Nephron progenitor cell (in vitro differentiated cells): Measurements from ENCODE around the gene C12orf43.
A peak's percentile ranks its signal among the peaks of the same experiment; 100 is the strongest.

Experiments used
- DNase-seq: peaks from one replicate; pipeline ENCODE4 v3.0.0; 2021
- H3K27ac Mint-ChIP-seq: 2 replicates; pipeline ENCODE4 v1.8.0; 2021; ENCODE audit warnings: mild to moderate bottlenecking, moderate library complexity, mixed read lengths
- H3K27me3 Mint-ChIP-seq: 2 replicates; pipeline ENCODE4 v1.8.0; 2021; ENCODE audit warnings: mild to moderate bottlenecking, low read depth, mixed read lengths; ENCODE audit not compliant: poor library complexity
- H3K36me3 Mint-ChIP-seq: 2 replicates; pipeline ENCODE4 v1.8.0; 2021; ENCODE audit warnings: low read depth, mixed read lengths
- H3K4me1 Mint-ChIP-seq: 2 replicates; pipeline ENCODE4 v1.8.0; 2021; ENCODE audit warnings: mixed read lengths
- H3K4me3 Mint-ChIP-seq: 2 replicates; pipeline ENCODE4 v1.8.0; 2021; ENCODE audit warnings: mild to moderate bottlenecking, moderate library complexity, mixed read lengths
- H3K9me3 Mint-ChIP-seq: 2 replicates; pipeline ENCODE4 v1.8.0; 2021; ENCODE audit warnings: mild to moderate bottlenecking, moderate library complexity, mixed read lengths
- TF ChIP-seq, protein P1 (sequence below): fragments of 200-600 bp; sonication (generic); IDR thresholded peaks from 2 replicates; pipeline ENCODE4 v1.5.0; 2021; ENCODE audit warnings: antibody characterized with exemption

C12orf43 gene

DNA sequence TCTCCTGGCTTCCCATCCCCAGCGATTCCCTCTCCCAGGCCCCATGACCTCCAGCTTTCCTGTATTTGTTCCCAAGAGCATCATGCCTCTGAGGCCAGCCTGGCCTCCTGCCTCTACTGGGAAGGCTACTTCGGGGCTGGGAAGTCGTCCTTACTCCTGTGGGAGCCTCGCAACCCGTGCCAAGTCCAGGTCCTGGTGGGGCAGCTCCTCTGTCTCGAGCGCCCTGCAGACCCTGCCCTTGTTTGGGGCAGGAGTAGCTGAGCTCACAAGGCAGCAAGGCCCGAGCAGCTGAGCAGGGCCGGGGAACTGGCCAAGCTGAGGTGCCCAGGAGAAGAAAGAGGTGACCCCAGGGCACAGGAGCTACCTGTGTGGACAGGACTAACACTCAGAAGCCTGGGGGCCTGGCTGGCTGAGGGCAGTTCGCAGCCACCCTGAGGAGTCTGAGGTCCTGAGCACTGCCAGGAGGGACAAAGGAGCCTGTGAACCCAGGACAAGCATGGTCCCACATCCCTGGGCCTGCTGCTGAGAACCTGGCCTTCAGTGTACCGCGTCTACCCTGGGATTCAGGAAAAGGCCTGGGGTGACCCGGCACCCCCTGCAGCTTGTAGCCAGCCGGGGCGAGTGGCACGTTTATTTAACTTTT, 14.3 kb downstream of the C12orf43 start:
- no peak for DNase-seq
- TF ChIP-seq, protein P1, sequence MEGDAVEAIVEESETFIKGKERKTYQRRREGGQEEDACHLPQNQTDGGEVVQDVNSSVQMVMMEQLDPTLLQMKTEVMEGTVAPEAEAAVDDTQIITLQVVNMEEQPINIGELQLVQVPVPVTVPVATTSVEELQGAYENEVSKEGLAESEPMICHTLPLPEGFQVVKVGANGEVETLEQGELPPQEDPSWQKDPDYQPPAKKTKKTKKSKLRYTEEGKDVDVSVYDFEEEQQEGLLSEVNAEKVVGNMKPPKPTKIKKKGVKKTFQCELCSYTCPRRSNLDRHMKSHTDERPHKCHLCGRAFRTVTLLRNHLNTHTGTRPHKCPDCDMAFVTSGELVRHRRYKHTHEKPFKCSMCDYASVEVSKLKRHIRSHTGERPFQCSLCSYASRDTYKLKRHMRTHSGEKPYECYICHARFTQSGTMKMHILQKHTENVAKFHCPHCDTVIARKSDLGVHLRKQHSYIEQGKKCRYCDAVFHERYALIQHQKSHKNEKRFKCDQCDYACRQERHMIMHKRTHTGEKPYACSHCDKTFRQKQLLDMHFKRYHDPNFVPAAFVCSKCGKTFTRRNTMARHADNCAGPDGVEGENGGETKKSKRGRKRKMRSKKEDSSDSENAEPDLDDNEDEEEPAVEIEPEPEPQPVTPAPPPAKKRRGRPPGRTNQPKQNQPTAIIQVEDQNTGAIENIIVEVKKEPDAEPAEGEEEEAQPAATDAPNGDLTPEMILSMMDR, result no peak
- peaks cover 10% of the 10 kb centered on the region for H3K4me1 Mint-ChIP-seq
- H3K27ac Mint-ChIP-seq, result peak overlapping the region; percentile 42
- peaks cover 6% of the 10 kb centered on the region for H3K27me3 Mint-ChIP-seq
- H3K9me3 Mint-ChIP-seq, result no peaks in the 10 kb centered on the region
- peaks cover 35% of the 10 kb centered on the region for H3K36me3 Mint-ChIP-seq
- no peak overlapping the region for H3K4me3 Mint-ChIP-seq

- no peak for DNase-seq
- Mint-ChIP-seq H3K9me3 (no peaks in the 10 kb centered on the region), H3K4me3 (no peak overlapping the region), H3K27ac (no peak overlapping the region), H3K36me3 (peaks cover 26% of the 10 kb centered on the region), H3K4me1 (peaks cover 10% of the 10 kb centered on the region), H3K27me3 (peaks cover 6% of the 10 kb centered on the region)
- TF ChIP-seq, protein P1, result no peak
Observed at GRCh38 chr12:121001060-121001459, 15.2 kb downstream of the C12orf43 start.

DNA sequence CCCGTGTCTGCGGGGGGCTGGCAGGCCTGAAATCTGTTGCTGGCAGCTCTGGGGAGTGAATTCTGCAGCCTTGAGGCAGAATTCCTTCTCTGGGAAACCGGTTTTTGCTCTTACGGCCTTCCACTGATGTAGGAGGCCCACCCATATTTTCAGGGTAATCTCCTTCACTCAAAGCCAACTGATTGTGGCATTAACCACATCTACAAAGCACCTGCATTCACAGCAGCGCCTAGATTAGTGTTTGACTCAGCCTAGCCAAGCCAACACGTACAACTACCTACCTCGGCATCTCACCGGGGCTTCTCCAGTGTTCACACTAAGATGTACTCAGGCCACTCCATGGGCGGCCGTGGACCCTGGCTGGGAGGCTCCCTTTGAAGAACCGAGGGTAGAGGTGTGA, 15.8 kb downstream of the C12orf43 start:
- H3K4me3 Mint-ChIP-seq, result no peak overlapping the region
- no peaks in the 10 kb centered on the region for H3K9me3 Mint-ChIP-seq
- TF ChIP-seq, protein P1, result no peak
- peaks cover 24% of the 10 kb centered on the region for H3K36me3 Mint-ChIP-seq
- peaks cover 6% of the 10 kb centered on the region for H3K27me3 Mint-ChIP-seq
- DNase-seq, result no peak
- peaks cover 10% of the 10 kb centered on the region for H3K4me1 Mint-ChIP-seq
- no peak overlapping the region for H3K27ac Mint-ChIP-seq

GRCh38 chr12:120999191-121000120, 16.8 kb downstream of the C12orf43 start:
- no peak for DNase-seq
- no peak overlapping the region for H3K4me3 Mint-ChIP-seq
- TF ChIP-seq, protein P1, result no peak
- H3K4me1 Mint-ChIP-seq, result peaks cover 10% of the 10 kb centered on the region
- H3K27ac Mint-ChIP-seq, result no peak overlapping the region
- H3K9me3 Mint-ChIP-seq, result no peaks in the 10 kb centered on the region
- H3K36me3 Mint-ChIP-seq, result peaks cover 13% of the 10 kb centered on the region
- H3K27me3 Mint-ChIP-seq, result peaks cover 6% of the 10 kb centered on the region

DNA sequence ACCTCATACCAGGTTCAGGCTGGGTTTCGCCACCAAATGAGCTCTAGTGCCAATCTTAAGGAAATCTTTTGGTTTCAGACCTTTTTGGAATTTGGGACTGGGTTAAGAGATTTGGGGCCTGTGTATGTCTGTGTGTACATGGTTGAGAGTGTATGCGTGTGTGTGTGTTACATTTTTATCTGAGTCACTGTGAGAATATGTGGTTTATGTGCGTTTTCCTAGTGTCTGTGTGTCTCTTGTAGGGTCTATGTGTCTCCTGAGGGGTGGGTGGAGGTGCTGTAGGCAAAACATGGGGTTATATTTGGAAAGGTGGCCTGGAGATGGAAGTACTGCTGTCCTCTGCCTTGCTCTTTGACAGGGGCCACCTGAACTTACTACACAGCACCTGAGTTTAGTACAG, 17.9 kb downstream of the C12orf43 start:
- Mint-ChIP-seq H3K4me3 (no peak overlapping the region), H3K27me3 (peaks cover 11% of the 10 kb centered on the region), H3K36me3 (peaks cover 4% of the 10 kb centered on the region), H3K27ac (peak overlapping the region; percentile 14), H3K9me3 (no peaks in the 10 kb centered on the region), H3K4me1 (peaks cover 10% of the 10 kb centered on the region)
- TF ChIP-seq, protein P1, result no peak
- DNase-seq, result no peak
